GM21367 (cell line): ENCODE results near the gene KRT35.

Source experiments
- ATAC-seq: cut with Tn5 transposase; IDR thresholded peaks from one replicate; pipeline ENCODE4 v1.9.1; 2021; ENCODE audit not compliant: unreplicated experiment

Gene KRT35

DNA sequence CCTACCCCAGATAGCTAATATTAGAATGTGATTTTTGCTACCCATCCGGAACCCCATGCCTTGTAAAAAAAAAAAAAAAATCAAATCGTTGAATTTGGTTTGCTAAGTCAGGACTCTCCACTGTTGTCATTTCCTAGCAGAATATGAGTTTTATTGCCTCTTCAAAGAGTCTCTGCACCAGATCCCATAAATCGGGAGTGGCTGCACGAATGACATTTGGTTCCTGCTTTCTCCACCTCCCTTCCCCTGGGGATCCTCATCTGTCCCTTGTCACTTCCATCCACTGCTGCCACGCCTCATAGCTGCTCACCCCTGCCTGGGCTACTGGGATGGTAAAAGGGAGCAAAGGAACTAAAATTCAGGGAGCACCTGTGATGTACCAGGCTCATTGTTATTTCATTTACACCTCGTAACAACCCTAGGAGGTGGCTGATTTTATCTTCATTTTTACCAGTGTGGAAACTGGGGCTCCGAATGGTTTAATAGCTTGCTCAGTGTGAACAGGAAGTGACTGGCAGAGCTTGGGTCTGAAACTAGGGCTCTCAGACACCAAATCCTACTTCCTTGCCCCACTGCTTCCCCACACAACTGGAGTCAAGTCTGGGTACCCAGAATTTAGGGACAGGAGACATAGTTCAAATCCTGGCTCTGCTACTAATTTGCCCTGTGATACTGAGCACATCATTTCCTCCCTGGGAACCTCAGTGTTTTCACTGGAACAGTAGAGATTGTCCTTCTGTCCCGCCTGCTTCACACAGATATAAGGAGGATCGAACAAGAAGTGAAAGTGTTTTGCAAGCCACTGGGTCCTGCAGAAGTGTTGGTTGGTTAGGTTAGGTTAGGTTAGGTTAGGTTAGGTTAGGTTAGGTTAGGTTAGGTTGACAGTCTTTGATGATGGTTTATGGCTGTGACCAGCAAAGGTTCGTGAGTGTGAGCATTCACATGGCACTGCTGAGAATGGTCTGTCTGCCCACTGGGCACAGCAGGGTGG lies 9.3 kb upstream of the KRT35 start:
- no peak for ATAC-seq

DNA sequence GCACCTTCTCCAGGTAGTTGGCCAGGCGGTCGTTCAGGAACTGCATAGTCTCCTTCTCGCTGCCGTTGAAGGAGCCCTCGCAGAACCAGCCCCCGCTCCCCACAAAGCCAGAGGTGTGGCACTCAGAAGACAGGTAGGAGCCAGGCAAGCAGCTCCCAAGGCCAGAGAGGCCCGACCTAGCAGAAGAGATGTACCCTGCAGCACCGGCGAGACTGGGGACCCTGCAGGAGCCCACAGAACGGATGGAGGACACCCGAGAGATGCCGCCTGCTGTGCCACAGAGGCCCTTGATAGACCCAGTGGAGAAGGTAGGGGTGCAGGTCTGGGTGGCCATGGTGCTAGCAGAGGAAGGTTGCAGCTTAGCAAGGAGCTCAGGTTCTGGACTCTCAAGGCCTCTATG lies 8.6 kb upstream of the KRT35 start, which contains the start of gene KRT36:
Gene KRT36 (minus strand): TSS at position 380 of the 400 bp plus-strand sequence. CDS start 46 bp downstream, at position 334.
- ATAC-seq, result no peak

DNA sequence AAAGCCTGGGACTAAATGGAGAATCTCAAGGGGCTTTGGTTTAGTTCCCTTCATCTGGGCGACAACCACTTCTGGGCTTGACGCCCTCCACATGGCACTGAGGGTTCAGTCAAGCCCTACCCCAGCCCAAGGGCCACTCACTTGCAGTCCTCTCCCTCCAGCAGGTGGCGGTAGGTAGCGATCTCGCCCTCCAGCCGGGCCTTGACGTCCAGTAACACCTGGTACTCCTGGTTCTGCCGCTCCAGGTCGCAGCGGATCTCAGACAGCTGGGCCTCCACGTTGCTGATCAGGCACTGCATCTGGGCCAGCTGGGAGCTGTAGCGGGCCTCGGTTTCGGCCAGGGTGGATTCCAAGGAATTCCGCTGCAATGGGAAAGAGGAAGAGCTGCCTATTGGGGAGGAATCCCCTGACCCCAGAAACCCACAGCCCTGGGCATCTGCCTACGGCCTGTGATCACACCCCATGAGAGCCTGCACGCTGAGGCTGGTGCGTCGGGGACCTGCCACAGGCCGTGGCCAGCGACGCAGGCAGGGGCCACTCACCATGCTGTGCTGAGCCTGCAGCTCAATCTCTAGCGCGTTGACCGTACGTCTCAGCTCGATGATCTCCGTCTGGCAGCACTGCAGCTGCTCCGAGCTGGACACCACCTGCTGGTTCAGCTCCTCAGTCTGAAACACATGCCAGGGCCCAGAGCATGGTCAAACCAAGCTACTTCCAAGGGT lies 6.0 kb upstream of the KRT35 start:
- ATAC-seq, result no peak

DNA sequence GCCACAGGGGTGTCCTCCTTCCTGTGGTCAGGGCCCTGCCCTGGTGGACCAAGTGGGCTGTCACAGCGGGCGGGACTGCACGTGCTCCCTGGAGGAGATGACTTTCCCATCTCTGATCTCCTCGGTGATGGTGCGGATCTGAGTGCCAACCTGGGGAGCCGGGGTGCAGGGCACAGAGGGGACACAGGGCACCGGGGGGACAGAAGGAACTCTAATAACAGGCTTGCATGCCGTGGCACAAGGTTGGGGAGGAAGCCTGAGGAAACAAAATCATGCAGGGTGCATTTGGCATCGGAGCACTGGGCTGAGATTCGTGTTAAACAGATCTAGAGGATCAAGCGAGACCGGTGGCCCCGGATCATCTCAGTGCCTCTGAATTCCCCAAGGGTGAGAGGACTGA lies 5.4 kb upstream of the KRT35 start:
- ATAC-seq, result no peak

DNA sequence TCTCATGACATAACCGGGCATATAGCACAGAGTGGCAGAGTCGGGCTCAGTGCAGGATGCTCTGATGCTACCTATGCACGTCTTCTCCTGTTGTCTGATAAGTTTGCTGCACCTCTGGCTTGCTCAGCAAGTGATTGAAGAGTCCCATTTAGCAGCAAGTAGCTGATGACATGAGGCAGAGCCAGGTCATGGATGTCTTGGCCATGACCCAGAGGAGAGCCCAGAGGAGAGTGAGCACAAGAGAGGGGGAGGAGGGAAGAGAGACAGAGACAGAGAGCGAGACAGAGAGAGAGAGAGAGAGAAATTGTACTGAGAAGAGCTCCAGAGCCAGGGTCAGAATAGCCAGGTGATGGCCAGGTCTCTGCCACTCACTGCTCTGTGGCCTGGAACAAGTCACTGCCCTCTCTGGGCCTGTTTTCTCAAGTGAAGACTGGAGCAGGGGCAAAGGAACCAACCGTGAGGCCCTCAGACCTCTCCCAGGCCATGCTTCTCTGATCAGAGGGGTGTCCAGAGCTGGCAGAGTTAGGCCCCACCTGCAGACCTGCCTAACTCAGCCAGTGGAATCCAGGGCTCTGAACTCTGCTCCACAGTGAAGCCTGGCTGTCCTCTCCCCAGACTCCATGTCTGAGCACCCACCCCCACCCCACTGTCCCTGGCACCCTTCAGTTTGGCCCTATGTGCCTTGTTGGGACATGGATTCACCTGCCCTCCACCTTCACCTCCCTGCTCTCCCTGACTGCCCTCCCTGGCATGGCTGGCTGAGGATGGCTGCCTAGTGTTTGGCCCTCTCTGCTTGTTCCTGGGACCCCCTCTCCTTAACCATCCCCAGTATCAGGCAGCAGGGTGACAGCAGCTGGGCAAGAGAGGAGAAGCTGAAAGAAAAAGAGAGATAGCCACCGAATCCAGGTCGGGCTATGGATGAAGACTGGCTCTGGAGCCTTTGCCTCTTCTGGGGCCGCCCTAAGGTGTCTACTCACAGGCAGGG lies 4.3 kb upstream of the KRT35 start:
- no peak for ATAC-seq

DNA sequence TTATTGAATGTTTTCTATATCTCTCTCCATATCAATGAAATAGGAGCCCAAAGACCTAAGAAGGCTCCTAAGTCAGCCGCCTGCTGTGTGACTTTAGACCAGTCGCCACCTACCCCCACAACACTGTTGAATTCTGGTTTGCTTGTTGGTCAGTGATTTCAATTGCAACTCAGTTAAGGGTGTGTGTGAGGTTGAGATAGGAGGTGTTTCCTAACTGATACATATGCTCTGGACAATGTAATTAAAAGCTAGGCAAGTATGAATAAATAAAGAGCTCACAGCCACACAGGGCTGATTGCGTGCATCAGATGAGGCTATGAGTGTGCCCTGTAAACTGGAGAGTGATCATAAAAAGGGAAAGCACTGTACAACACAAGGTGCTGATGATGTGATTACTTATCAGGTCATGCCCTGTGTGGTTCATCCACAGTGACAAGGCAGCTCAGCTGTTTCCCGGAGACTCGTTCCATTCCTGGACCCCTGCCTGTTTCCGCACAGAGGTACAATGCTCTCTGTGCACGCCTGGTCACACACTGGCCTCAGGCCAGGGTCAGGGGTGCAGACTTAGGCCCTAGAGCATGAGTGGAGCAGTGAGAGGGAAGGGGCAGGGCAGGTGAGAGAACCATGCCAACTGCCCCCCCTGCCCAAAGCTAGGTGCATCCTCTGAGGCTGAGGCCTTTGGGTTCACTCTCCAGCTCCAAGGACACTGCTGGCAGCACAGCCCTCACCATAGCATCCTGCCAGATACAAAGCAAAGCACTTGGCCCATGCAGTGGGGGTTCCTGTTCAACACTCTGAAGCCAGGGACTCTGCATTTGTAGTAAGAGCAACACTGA lies 3.3 kb upstream of the KRT35 start:
- no peak for ATAC-seq

DNA sequence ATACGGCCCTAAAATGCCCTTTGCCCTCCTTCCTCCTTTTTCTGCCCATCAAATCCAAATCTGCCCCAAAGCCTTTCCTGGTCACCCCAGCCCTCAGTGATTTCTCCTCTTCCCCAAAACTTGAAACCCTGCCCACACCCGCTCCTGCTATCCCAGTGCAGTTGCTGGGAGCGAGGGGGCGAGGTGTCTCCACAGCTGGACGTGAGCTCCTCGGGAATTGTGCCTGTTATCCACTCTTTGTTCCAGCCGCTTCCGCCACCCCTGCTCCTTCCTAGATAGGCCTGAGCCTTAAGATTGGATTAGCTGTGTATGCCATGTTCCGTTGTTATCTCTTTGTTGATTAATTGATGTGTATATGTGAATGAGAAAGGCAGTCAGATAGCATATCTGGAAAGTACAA lies 2.6 kb upstream of the KRT35 start:
- ATAC-seq, result no peak

DNA sequence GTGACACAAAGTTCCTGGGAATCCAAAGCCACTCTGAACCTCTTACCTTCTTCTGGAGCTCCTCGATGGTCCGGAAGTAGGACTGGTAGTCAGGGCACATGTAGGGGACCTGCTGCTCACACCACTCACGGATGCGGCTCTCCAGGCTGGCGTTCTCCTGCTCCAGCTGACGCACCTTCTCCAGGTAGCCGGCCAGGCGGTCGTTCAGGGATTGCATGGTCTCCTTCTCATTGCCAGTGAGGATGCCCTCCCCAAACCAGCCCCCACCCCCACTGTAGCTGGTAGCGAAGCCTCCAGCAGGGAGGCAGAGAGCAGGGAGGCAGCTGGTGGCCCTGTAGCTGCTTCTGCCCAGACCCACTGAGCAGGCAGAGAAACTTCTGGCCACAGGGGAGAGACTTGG lies 370 bp downstream of the KRT35 start:
- no peak for ATAC-seq

DNA sequence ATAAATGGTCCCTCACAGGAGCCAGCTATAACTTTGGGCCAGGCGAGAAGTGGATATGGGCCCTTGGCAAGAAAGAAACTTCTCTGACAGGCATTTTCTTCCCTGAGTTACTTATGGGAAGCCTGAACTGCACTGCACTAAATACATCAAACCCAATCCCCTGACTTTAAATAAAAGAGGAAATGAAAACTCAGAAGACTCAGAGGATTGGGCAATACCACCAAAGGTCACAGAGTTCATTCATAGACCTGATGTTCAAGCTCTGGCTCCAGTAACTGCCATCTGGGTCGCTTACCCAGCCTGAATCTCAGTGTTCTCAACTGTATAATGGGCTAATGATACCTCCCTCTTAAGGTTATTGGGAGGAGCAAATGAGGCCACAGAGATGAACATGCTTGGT lies 815 bp downstream of the KRT35 start:
- no peak for ATAC-seq

DNA sequence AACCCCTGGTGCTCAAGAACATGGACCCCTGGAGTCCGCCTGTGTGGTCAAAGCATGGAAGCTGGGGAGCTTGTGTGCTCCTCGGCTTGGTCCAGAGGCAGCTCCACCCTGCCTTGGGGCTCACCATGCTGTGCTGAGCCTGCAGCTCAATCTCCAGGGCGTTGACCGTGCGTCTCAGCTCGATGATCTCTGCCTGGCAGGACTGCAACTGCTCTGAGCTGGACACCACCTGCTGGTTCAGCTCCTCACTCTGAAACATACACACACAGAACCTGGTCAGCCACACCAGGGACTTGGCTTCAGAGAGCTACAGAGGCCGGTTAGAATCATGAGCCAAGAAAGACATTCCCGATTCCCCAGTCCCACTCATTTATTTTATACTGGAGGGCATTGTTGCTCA lies 2.7 kb downstream of the KRT35 start:
- no peak for ATAC-seq

DNA sequence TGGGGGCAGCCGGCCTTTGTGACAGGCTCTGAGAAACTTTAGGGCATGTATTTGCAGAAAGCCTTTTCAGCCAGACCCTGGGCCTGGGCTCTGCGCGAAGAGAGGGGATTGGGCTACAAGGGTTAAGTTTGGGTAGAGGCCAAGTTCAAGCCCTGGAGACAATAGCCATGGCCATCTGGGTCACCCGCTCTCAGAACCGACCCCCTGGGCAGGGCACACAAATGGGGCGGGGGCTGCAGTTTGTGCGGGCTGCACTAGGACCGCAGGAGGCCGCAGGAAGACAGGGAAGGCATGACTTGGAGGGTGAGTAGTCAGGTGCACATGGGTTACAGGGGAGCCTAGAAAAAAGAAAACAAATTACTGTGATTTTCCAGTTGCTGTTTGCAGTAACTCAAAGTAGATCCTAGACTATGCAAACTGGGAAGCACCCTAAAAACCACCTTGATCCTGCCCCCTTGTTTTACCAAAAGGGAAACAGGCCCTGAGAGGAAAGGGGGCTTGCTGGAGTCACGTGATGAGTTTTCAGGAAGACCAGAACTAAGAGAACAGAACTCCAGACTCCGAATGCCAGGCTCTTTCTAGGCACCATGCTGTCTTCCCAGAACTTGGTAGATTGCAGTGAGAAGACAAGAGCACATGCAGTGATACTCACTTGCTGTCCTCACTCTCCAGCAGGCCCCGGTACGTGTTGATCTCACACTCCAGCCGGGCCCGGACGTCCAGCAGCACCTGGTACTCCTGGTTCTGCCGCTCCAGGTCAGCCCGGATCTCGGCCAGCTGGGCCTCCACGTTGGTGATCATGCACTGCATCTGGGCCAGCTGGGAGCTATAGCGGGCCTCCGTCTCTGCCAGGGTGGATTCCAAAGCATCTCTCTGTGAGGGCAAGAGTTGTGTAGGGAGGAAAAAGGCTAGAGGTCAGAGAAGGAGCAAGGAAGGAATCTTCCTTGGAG lies 3.8 kb downstream of the KRT35 start:
- no peak for ATAC-seq

DNA sequence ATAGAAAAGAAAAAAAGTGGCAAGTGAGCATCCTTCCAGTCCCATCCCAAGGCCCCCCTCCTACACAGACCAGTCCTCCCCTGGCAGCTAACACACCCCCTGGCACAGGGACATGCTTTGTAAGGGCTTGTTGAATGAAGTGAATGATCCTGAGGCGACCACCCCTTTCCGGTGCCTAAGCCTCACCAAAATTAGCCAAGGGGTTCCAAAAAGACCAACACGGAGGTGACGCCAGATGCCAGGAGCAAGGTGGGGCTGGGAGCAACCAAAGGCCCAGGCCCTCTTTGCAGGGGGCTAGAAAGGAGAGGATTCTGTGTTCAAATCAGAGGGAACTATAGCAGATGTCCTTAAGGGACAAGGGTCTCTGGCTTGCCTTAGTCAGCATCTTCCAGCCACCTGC lies 5.5 kb downstream of the KRT35 start:
- no peak for ATAC-seq

DNA sequence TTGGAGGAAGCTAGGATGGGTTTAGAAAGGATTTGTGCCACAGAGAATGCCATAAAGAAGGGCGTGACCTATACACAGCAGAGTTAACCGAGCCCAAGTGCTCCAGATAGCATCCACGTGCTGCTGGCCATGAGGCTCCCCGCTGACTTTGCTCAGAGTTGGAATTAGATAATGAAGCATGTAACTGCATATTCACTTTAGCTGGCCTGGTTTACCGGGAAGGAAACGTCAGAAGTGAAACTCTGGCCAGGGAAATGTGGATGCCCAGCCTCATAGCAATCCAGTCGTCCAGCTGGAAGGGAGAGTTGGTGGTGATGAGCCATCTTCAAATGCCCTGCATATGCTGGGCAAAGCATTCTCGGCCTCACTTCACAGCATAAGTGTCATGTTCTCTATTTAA lies 6.1 kb downstream of the KRT35 start:
- no peak for ATAC-seq

DNA sequence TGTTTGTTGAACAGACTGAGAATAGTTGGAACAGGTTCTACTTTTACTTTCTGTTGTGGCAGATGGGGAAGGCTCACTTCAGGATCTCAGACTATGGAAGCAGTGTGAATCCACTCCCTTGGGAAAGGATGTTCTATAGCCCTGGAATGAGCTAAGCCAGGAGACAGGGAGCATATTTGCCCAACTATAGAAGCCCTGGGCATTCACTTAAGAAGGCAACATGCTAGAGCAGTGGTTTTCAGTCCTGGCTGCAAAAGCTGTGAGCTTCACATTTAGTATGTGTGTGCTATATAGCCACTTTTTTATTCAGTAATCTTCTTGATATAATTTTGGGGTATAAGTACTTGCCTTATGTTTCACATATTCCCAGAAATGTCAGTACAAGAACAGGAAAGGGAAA lies 12.6 kb downstream of the KRT35 start:
- ATAC-seq, result no peak

DNA sequence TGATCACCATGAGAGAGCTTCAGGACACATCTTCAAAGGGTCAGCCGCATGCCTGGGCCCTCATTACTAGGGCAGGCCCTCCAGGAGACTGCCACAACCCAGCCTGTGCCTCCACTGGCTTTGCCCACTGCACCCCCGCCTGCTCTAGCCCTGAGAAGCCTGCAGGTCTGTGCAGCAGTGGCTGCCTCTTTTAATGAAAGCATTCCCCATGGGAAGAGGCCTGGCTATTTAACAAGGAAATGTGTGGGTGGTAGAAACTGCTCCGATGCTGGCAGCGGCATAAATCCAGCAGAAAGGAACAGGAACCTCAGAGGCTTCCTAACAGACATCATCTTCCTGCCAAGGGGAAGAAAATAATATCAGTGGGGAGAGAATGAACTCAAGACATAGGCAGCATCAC lies 13.4 kb downstream of the KRT35 start:
- ATAC-seq, result no peak

DNA sequence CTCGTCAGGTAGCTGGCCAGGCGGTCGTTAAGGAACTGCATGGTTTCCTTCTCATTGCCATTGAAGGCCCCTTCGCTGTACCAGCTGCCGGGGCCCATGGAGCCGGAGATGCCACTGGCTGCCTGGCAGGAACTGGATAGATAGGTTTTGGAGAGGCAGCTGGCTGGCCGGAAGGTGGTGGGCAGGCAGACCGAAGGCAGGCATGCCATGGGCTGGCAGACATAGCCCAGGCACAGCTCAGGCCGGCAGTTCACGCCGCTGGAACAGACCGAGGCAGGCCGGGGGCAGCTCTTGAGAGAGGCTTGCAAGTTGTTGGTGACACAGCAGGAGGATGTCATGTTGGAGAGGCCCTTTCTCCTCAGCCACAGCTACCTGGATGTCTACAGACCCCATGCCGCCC lies 14.0 kb downstream of the KRT35 start, which contains the start of gene KRT32:
Gene KRT32 (minus strand): TSS at position 399 of the 400 bp plus-strand sequence. CDS start 61 bp downstream, at position 338.
- ATAC-seq, result no peak

DNA sequence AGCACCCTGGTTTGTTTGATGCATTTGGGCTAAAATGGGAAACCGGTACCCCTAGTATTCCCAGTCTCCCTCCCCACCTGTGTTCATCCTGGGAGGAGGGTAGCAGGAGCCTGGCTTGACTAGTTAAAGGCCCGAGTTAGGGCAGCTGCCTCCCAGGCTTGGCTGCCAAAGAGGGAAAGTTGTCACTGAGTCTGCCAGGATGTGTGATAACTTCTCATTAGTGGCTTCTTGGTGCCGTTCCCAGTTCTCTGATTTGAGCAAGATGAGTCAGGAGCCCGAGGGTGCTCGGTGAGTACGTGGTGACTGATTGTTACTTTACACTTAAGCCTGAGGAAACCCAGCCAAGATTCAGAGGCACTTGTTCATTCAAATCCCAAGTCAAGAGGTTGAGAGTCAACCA lies 16.3 kb downstream of the KRT35 start:
- ATAC-seq, result no peak

DNA sequence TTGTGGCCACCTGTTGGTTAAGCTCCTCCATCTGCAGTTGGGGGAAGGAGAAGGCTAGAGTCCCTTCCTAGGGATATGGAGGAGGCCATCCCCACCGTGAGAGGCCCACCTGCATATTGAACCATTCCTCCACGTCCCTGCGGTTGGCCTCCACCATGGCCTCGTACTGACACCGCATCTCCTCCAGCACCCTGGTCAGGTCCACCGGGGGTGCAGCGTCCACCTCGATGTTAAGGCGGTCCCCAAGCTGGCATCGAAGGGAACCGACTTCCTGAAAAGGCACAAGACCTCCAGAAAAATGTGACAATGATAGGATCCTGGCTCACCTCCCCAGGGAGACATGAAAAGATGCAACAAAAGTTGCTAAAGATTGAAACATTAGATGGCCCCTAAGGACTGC lies 16.8 kb downstream of the KRT35 start:
- ATAC-seq, result no peak

DNA sequence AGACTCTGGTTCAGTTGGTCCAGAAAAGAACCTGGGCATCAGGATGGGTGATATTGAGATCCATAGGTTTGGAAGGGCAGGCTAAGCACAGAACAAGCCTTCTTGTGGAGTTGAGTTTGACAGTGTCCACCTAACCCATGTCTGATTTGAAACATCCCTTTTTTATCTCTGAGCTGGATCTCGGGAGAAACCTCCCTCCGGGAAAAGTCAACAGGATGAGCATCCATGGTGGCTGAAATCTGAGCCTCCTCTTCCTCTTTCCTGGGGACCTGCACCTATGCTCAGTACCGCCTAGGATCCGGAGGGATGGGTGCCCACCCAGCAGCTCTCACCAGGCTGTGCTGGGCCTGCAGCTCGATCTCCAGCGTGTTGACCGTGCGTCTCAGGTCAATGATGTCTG lies 17.2 kb downstream of the KRT35 start:
- ATAC-seq, result no peak
